Eye (tissue), 1 donor: ENCODE measurements around the gene KCTD16.

Experiments
- DNase-seq: peaks from one replicate; pipeline ENCODE4 v3.0.0-alpha.2; 2015

Gene KCTD16

DNA sequence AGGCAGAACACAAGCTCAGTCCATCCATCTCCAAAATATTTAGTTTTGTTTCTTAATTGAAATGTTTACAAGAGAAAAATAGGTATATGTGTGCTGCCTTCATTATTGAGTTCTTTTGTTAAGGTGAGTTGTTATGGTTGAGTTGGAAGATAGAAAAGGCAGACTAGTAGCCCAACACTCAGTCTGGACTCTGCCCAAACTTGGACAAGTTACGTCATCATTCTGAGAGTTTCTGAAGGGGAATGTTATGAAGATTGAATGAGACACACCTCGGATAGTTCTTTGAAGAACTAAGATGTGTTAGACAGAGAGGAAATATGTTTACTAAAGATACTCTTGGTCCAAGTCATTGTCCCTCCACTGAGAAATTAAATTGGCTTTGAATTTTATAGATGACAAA is 245.5 kb downstream of the KCTD16 start:
- DNase-seq, result no peak

DNA sequence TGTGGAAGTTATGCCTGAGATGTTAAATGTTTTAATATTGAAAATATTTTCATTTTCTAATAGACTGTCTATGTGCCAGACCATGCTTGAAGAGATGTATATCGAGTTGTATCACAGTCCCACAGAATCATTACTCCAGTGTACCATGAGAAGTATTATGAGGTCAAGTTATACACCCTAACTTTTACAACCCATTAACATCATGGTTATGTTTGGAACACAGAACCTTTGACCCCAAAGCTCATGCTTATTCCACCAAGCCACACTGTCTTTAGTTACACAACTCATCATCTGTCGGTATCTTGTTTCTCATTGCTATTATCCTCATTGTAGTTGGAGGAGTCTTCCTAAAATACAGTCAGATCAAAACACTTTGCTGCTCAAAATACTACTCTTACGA is 248.0 kb downstream of the KCTD16 start:
- DNase-seq, result no peak

DNA sequence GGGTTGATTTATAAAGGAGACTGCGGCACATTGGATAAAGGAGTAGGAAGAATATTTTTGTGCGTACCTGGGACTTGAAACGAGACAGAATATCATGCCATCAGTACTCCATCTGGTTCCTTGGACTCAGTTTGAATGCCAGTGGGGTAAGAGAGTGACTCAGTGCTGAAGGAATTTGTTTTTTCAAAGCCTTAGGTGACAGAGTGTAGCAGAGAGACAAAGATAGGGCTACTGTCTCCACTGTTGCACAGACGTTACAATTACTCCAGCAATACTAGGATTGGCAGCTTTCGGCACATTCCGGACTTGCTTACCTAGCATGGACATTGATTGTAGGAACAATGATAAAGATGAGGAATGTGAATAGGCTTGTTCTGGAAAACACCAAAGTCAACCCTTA is 250.7 kb downstream of the KCTD16 start:
- DNase-seq, result no peak

DNA sequence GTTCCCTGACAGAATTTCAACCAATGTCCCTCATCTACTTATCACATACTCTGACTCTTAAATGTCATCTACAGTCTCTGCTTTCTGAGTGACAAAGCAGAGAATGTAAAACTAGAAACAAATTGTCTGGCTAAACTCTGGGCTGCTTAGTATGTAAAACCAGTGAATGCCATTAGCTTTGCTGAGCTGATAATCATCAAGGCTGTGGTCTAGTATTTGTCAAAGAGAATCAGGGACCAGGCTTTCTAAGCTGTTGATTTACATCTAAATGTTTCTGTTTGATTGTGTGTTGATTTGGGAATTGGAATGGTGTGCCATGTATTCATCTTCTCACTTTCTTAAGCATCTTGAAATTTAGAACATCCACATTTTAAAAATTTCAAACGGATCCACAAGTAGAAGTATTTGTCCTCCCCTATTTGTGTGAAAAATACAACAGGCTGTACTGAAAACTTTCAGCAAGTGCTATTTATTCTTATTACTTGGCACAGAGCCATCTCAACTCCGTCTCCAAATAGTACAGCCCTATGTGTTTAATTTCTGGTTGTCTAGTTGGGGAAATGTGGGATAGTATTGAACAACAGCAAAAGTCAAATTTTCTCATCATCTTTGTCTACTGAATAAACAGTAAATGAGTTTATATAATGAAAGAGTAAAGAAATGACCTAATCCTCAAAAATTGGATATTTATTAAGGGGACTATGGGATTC is 251.5 kb downstream of the KCTD16 start:
- DNase-seq, result peak; percentile 12

DNA sequence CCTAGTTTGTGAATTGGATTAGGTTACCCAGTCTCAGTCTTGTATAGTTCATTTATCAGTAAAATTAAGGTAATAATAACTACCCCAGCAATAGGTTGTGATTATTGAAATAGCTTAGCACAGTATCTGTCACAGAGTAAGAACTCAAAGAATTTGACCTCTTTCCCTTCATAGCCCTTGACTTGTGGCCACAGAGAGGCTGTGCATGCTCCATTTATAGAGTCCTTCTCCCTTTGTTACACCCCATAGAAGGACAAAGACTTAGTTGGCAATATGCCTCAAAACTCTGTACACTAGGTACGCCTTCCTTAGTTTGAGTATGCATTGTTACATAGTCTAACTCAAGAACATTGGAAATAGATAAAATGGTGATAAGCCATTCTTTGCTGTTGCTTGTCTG is 257.2 kb downstream of the KCTD16 start:
- DNase-seq, result no peak

DNA sequence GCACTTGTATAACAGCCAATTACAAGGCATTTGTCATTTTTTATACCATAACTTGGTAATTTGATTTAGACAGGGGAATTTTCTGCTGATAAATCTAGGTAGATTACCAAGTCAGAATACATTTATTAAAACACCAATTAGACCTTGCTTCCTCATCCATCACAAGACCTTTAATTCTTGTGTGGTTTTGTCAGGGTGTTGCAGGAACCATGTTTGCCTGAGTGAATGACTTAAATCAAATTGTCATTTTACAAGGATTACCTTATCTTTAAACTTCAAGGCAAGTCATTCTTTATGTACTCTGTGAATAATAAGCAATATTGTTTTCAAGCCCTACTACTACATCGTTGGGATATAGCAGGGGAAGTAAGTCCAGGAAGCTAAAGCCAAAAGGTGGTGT is 257.7 kb downstream of the KCTD16 start:
- no peak for DNase-seq

DNA sequence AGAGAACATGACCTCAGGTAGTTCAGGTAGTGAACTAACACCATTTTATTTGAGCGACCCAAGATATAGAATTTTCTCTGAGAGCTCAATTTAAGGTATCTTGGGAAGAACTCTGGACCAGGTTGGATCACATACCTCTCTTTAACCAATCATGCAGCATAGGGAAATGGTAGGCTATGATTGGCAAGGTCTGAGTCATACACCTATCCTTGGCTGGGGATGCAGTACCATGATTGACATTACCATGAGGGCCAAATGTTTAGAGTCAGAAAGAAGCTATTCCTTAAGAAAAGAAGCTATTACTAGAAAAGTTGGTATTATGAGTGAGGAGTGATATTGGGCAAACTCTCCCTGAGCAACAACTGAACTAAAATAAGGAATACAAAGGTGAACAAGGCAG is 258.7 kb downstream of the KCTD16 start:
- DNase-seq, result no peak

DNA sequence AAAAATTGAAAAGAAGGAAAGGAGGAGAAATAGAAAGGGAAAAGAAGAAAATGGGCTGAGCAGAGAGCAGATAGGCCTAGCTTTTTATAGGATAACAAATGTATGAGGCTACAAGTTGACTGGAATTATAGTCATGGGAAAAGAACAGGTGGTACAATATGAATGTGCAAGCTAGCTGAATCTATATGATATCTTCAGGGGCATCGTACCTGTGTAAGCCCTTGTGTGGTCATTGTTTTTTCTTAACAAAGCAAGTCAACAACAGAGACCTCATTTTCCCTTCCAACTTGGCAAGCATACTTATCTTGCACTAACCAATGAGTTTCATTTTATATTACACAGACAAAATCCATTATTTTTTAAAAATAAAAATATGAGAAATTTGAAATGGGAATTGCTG is 259.2 kb downstream of the KCTD16 start:
- DNase-seq, result no peak

DNA sequence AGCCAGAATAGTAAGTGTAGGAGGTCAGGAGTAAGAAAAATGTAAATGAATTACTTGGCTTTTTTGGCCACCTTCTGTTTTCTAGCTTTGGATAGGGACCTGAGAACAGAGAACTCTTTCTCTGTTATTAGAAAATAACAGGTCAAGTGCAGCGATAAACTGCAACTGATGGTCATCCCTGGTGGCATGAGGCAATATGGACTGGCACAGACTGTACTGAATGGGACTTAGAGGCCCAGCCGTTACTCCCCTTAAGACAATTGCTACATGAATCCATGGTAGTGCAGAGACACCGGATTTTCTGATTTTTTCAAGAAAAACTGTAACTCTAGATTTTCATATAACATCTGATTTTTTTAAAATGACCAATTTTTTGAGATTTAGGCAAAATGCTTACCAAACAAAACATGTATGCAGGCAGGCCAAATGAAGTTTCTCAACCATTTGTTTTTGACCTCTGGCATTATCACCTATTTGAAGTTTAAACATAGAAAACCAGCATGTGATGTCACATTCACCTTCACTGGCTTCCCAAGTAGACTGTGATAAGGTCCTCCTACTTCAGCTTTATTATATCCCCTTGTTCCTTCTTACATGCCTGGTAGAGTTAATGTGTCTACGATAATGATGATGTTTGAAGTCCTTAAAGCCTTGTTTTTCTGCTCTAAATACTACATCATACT is 262.6 kb downstream of the KCTD16 start:
- DNase-seq, result no peak

DNA sequence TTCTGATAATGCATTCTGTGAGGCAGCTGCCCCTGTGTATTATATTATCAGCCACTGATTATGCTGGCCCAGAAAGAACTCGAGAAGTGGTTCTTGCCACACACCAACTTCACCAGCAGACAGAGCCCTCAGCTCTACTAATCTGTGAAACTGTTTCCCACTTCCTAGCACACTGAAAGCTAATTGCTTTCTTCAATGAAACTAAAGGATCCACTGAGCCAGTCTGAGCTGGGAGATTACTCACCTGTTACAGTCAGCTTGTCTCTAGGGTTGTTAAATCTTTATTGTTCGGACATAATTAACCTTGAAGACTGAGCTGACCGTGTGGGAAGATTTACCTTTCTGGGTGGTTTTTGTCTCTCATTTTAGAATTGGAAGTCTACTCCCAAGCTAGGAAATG is 263.2 kb downstream of the KCTD16 start:
- no peak for DNase-seq

DNA sequence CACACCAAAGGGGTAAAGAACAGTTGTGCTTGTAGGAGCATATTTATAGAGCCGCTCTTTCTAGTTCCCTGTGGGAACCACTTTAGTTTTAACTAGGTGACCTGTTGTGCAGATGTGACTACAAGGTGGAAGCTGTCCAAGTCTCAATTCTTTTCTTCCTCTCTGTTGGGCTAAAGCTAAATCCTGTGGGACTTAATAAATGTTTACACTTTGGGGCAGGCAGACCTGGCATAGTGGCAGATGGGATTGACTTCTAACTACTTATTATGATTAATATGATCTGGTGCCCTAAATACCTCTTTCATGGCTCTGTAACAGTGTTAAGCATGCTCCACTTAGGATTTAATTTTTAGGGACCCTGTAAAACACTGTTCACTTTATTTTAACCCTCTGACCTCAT is 265.3 kb downstream of the KCTD16 start:
- DNase-seq, result peak; percentile 41

DNA sequence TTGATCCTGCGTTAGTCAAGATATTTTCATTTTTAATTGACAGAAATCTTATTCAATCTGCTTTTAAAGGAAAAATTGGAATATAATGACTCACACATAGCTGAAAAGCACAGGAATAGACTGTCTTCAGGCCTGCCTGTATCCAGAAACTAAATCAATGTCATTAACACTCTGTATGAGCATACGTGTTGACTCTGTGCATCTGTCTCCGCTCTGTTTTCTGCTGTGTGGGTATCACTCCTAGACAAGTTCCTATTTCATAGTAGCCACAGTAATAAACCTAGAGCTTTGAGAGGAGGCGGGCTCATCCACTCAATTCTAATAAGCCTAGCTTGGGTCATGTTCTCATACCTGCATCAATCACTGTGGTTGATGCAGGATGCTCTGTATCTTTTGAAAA is 267.6 kb downstream of the KCTD16 start:
- no peak for DNase-seq

DNA sequence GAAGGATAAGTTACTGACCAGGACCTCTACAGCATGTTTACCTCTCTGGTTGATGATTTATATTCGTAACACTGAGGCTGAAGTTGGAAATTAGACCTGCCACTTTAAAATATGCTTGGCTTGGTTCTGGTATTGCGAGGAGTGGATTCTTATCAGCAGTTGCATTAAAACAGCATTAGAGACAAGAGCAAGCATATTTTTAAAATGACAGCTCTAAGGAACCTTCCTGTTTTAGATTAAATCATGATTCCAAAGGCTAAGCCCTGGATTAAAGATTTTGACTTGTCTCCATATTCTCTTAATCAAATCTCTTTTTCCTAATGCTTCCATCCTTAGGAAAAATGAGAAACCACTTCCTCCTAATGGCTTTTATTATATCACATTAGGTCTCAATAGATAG is 277.8 kb downstream of the KCTD16 start:
- DNase-seq, result no peak

DNA sequence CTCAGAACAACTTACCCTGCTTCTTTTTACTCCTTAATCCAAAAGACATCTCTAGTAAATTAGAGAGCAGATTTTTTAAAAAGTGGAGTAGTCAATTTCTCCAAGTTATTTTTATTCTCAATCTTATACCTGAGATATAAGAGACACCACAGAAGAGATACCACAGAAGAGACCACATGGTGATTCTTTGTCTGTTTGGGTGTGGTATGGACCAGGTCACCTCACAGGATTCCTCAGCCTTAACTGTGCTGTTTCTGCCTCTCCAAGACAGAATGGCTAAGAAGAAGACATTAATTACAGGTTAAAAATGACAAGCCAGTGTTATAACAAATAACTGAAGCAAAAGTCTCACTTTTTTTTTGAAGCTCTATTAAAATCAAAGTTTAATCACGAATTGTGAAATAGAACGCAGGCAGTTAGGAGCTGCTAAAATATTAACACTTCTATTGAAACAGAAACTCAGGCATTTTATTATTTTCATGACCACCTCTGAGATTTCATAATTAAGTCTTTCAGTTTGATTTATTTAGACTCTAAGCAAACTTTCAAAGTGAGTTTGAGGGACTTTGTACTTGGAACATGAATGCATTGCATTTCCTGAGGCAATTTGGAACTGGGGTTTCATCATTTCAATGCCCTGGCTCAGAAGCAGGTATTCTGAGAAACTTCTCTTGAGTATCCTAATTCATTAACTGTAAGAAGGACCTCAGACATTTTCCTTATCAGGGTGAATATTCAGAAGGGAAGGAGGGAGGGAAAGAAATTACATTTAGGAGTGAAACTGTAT is 280.7 kb downstream of the KCTD16 start:
- DNase-seq, result no peak

DNA sequence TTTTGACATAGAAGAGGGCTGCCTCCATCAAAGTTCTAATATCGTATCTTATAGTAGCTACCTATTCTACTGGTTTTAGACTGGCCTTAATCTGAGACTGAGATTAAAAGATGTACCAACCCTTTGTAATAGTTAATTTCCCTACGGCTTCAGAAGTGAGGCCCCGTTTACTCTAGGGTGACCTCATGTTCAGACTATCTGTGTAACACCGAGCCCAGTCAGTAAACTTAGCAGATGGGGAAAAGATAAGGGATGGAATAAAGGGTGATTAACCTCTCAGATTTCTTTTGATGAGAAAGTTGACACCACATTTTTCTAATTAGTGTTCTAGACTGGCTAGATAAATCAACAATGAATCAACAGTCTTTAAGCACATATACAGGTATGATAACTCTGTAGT is 283.1 kb downstream of the KCTD16 start:
- no peak for DNase-seq

DNA sequence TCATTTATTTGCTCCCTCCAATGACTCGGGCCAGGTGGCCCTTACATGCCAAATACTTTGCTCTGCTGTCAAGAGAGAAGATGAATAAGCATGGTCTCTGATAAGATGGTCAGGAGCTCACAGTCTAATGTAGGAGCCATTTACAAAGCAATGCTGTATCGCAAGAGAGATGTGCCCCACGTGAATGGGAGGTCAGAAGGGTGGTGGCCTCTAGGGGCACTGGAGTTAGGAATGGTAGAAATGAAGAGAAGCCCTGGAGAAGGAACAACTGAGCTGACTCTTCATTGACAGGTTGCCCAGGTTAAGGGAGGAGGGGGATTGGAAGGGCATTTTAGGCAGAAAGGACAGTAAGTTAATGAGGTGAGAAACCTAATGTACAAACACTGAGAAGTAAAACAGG is 286.5 kb downstream of the KCTD16 start:
- no peak for DNase-seq

DNA sequence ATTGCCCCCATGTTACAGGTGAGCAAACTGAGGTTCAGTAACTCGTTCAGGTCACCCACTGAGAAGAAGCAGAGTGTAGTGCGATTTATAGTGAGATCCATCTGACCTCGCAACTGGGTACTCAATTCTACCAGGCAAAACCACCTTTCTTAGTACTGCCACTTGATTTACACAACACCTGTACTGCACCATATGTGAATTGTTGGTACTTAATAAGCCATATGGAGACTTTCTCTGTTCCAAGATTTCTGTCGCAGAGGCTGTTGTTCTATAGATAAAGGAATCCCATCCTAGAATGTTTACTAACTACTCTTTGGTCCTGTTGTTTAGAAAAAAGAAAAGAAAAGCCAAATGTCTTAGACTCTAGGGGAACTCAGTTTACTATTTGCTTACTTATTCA is 287.5 kb downstream of the KCTD16 start:
- DNase-seq, result no peak

DNA sequence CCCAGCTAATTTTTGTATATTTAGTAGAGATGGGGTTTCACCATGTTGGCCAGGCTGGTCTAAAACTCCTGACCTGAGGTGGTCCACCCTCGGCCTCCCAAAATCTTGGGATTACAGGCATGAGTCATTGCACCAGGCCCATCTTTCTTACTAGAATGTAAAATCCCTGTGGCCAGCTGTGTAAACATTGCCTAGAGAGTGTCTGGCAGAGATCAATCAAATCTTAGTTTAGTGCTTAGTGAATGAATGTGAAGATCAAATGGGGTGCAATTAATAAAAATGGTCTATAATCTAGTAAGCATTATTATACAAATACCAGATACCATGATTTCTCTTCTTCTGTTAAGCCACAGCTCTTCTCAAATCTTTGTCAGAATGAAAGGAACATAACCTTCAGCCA is 289.9 kb downstream of the KCTD16 start:
- DNase-seq, result no peak

DNA sequence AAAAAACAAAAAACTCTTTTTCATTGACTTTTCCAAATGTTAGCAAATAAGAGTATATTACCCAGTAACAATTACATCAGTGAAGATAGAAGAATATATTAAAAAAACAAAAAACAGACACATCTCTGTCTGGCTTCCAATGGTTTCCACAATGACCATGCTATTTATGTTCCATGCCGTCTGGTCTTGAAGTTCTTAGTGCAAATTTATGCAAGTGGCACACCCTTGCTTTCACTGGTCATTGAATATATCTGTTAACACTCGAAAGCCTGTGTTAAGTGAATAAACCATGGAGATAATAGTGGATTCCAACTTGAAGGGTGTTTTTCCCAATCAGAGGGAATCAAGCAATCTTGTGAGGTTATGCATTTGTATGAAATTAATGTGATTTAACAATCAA is 291.9 kb downstream of the KCTD16 start:
- DNase-seq, result no peak

DNA sequence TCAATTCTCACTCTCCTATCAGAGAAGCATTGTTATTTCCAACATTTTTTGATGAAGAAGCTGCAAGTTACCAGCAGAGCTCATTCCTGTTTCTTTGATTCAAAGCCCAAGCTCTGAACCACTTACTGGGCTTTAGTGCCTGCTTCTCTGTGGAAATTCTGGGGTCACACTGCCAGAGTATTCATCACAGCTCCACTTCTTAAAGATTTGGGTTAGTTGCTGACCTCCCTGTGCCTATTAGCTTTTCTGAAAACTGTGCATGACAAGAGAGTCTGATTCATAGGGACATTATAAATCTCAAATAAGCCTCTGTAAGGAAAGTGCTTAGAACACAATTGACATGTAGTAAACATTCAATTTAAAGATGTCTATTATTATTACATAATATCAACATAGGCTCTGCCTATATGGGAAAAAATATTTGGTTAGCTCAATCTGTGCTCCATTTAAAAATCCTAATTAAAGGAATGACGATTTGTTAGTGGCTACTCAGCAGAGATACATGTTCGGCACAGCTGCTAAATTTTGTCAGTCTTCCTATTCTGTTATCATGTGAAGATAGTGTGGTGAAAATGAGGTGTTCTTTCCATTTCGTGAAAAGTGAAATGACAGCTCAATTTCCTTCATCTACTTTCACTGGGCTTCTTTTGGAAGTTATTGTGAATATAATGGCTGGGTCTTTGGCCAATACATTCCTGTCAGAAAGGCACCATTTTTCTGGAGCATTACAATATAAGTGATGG is 293.0 kb downstream of the KCTD16 start:
- DNase-seq, result peak; percentile 17

DNA sequence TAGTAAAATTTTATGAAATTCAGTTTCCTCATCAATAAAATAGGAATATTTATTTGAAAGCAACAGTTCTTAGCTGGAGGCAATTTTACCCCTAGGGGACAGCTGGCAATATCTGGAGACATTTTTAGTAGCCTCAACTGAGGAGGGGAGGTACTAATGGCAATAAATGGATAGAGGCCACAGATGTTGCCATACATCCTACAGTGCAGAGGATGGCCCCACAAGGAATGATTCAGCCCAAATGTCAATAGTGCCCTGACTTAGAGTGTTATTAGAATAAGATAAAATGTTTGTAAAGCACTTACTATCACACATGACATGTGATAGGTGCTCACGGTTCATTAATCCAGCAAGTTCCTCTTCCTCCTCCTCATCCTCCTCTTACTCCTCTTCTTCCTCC is 293.6 kb downstream of the KCTD16 start:
- peak; percentile 53 for DNase-seq

DNA sequence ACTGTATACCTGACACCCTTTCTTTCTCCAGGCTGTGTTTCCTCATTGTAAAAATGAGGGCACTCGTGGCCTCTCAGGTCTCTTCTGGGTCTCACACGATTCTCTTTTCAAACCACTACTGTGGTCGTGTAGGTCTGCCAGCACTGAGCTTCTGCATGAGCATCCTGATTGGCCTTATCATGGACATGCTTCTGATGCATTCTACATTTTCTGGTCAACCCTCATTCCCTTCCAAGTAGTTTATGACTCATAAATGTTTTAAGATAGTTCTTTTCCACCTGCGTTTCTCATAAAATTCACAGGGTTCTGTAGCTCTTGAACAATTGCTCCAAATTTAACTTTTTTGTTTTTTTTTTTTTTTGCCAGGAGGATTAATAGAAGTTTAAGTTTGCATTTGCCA is 294.8 kb downstream of the KCTD16 start:
- DNase-seq, result no peak

DNA sequence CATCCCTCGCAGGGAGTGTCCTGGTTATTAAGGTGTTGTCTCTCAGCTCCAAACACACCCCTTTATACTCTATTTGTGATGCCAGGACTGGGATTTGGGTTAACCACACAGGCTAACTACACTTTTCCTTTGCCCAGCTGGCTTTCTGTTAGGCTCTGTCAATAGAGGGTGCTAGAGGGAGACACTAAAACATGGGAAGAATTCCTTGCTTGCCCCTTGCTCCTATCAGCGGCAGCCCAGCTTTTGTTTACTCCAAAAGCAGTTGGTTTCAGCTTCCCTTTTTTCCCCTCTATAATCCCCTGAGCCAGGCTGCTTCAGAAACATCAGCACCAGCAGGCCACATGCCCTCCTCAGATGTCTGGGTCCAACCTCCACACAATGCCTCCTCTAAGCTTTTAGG is 297.1 kb downstream of the KCTD16 start:
- DNase-seq, result peak; percentile 61
